Astrocyte (in vitro differentiated cells and primary cell): Measurements from ENCODE around the gene RNLS.

Experiments used
- EZH2 ChIP-seq: IDR thresholded peaks from 2 replicates; pipeline ENCODE4 v1.6.1; 2012; ENCODE audit warnings: mild to moderate bottlenecking, low read length, inconsistent platforms; ENCODE audit not compliant: insufficient read depth
- TF ChIP-seq, protein P1 (sequence below): IDR thresholded peaks from 2 replicates; pipeline ENCODE4 v1.5.1; 2011; ENCODE audit warnings: low read depth, mild to moderate bottlenecking, inconsistent platforms, low read length, moderate library complexity; ENCODE audit not compliant: insufficient read depth

DNA sequence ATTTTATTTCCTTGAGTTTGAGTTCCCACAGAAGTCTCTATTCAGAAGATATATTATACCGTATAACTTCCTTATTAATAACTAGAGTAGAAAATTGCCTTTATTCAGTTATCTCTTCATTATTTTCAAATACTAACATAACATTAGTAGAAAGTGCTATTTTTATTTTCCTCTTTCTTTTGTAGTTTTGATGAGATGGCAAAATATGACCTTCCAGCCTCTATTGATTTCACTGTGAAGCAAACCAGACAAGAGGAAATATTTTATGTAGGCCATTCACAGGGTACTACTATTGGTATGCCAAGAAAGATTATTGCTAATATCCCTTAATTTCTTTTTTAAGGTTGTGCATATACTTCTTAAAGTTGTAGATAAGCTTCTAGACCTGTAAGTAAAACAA, 11.4 kb upstream of the RNLS start:
- TF ChIP-seq, protein P1, sequence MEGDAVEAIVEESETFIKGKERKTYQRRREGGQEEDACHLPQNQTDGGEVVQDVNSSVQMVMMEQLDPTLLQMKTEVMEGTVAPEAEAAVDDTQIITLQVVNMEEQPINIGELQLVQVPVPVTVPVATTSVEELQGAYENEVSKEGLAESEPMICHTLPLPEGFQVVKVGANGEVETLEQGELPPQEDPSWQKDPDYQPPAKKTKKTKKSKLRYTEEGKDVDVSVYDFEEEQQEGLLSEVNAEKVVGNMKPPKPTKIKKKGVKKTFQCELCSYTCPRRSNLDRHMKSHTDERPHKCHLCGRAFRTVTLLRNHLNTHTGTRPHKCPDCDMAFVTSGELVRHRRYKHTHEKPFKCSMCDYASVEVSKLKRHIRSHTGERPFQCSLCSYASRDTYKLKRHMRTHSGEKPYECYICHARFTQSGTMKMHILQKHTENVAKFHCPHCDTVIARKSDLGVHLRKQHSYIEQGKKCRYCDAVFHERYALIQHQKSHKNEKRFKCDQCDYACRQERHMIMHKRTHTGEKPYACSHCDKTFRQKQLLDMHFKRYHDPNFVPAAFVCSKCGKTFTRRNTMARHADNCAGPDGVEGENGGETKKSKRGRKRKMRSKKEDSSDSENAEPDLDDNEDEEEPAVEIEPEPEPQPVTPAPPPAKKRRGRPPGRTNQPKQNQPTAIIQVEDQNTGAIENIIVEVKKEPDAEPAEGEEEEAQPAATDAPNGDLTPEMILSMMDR, result no peak
- no peak for TF ChIP-seq EZH2
